Measurements from ENCODE around the gene GREM1. TPM values are rescaled to one million over a fixed set of nuclear protein-coding genes. Genes with fewer than 3 reads are reported as not detected.

GREM1 gene
- total RNA-seq, 1 experiment from 2014 or later, result 27.3 TPM

DNA sequence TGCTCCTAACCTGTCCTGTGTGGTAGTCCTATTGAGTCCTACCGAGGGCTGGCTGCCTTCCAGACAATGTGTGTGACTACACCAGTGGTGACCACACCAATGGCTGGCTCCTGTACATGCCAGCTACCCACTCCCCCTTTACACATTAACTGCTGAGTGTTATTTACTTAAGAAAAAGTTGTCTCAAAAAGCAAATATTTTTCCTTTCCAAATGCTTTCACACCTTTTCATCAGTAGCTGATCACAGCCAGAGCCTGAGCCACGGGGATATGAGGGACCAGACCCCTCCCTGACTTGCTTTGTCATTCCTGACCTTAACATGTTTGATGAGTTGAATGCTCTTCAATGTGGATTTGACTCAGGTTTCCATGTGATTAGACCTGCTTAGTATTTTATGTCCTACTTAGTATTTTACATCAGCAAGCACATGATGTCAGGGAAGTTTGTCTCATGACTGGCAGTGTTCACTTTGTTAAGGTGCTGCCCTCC lies 29.6 kb upstream of the GREM1 start:
- no peak overlapping the region for H3K4me3 ChIP-seq
- no peaks in the 10 kb centered on the region for H3K36me3 ChIP-seq
- no peaks in the 10 kb centered on the region for H3K27me3 ChIP-seq
- DNase-seq, result no peak
- no peaks in the 10 kb centered on the region for H3K9me3 ChIP-seq

- no peak for DNase-seq
- no peak overlapping the region for H3K4me3 ChIP-seq
- no peaks in the 10 kb centered on the region for H3K27me3 ChIP-seq
- no peaks in the 10 kb centered on the region for H3K36me3 ChIP-seq
- no peaks in the 10 kb centered on the region for H3K9me3 ChIP-seq
These were observed 26.7 kb upstream of the GREM1 start for GRCh38 chr15:32690941-32691688.

- no peak for DNase-seq
- no peaks in the 10 kb centered on the region for H3K9me3 ChIP-seq
- no peak overlapping the region for H3K4me3 ChIP-seq
- no peaks in the 10 kb centered on the region for H3K36me3 ChIP-seq
- no peaks in the 10 kb centered on the region for H3K27me3 ChIP-seq
These were observed 26.1 kb upstream of the GREM1 start for GRCh38 chr15:32691689-32692038.

GRCh38 chr15:32692286-32692685 lies 25.5 kb upstream of the GREM1 start:
- no peak overlapping the region for H3K4me3 ChIP-seq
- H3K27me3 ChIP-seq, result no peaks in the 10 kb centered on the region
- H3K9me3 ChIP-seq, result no peaks in the 10 kb centered on the region
- DNase-seq, result no peak
- H3K36me3 ChIP-seq, result no peaks in the 10 kb centered on the region

- no peaks in the 10 kb centered on the region for H3K9me3 ChIP-seq
- H3K27me3 ChIP-seq, result no peaks in the 10 kb centered on the region
- DNase-seq, result no peak
- H3K36me3 ChIP-seq, result no peaks in the 10 kb centered on the region
- no peak overlapping the region for H3K4me3 ChIP-seq
These were observed 23.4 kb upstream of the GREM1 start for GRCh38 chr15:32694222-32694983.

- no peak for DNase-seq
- Histone ChIP-seq H3K4me3 (no peak overlapping the region), H3K36me3 (no peaks in the 10 kb centered on the region)
These were observed 18.9 kb upstream of the GREM1 start for GRCh38 chr15:32698773-32699390.

GRCh38 chr15:32700501-32701150 lies 17.2 kb upstream of the GREM1 start:
- Histone ChIP-seq H3K36me3 (no peaks in the 10 kb centered on the region), H3K27me3 (no peaks in the 10 kb centered on the region), H3K4me3 (no peak overlapping the region), H3K9me3 (no peaks in the 10 kb centered on the region)
- no peak for DNase-seq

More at GRCh38 chr15:32698773-32699390, 18.9 kb upstream of the GREM1 start:
- no peaks in the 10 kb centered on the region for H3K27me3 ChIP-seq
- no peaks in the 10 kb centered on the region for H3K9me3 ChIP-seq

DNA sequence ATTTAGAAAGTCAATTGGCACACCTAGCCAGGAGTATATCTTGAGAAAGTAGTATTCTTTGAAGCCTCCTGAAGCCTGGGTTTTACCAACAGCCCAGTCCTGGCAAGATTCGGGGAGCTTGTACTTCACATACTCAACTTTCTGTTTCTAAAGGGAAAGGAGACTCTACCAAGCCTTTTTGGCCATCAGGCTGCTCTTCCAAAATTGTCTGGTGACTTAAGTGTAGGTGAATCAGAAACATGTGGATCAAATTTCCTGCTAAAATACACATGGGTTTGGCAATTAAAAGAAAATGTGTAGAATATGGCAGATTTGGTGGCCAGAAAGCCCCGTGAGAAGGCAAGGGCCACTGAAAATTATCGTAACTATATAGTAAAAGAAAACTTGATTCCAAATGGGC lies 15.9 kb upstream of the GREM1 start:
- no peaks in the 10 kb centered on the region for H3K27me3 ChIP-seq
- DNase-seq, result no peak
- no peaks in the 10 kb centered on the region for H3K36me3 ChIP-seq
- no peak overlapping the region for H3K4me3 ChIP-seq
- no peaks in the 10 kb centered on the region for H3K9me3 ChIP-seq

GRCh38 chr15:32704395-32704981 lies 13.3 kb upstream of the GREM1 start:
- Histone ChIP-seq H3K36me3 (no peaks in the 10 kb centered on the region), H3K9me3 (no peaks in the 10 kb centered on the region), H3K27me3 (no peaks in the 10 kb centered on the region), H3K4me3 (no peak overlapping the region)
- DNase-seq, result peak; percentile 61

GRCh38 chr15:32705446-32705845 lies 12.4 kb upstream of the GREM1 start:
- Histone ChIP-seq H3K36me3 (no peaks in the 10 kb centered on the region), H3K27me3 (no peaks in the 10 kb centered on the region), H3K9me3 (no peaks in the 10 kb centered on the region), H3K4me3 (no peak overlapping the region)
- no peak for DNase-seq

- H3K9me3 ChIP-seq, result no peaks in the 10 kb centered on the region
- H3K4me3 ChIP-seq, result no peak overlapping the region
- H3K27me3 ChIP-seq, result no peaks in the 10 kb centered on the region
- no peaks in the 10 kb centered on the region for H3K36me3 ChIP-seq
- no peak for DNase-seq
These were observed 11.1 kb upstream of the GREM1 start for GRCh38 chr15:32706704-32707103.

GRCh38 chr15:32707436-32707835 lies 10.4 kb upstream of the GREM1 start:
- no peaks in the 10 kb centered on the region for H3K27me3 ChIP-seq
- no peaks in the 10 kb centered on the region for H3K9me3 ChIP-seq
- no peak for DNase-seq
- H3K4me3 ChIP-seq, result no peak overlapping the region
- no peaks in the 10 kb centered on the region for H3K36me3 ChIP-seq

DNA sequence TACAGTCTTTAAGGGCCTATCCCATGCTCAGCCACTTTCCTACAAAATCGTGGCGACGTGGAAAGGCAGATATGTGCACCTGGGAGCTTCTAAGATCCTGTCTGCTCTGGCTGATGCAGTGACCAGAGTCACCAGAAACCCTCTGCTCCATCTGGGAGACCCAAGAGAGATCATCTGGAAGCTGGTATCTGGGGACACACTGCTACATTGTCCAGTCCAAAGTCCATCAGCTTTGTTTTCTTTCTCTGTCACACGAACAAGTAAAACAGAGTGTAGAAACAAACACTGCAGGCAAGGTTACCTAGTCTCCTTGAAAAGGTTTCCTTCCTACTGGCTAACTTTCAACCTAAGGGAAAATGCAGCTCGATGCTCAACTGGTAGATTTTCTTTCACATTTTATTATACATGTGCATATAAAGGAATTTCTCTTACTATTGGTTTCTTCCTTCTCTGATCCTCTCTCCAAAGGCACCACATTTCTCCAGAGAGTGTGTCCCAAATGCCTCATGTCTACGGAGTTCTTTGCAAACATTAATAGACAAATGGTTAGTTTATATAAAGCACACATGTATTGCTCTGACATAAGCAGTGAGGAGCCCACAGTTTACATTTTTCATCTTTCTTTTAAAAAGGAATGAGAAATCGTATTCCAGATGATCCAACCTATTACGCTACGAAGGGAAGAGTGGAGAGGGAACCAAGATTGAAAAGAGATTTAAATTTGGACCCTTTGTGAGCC lies 8.3 kb upstream of the GREM1 start:
- no peak for DNase-seq
- H3K9me3 ChIP-seq, result no peaks in the 10 kb centered on the region
- no peaks in the 10 kb centered on the region for H3K27me3 ChIP-seq
- H3K4me3 ChIP-seq, result no peak overlapping the region
- no peaks in the 10 kb centered on the region for H3K36me3 ChIP-seq

DNA sequence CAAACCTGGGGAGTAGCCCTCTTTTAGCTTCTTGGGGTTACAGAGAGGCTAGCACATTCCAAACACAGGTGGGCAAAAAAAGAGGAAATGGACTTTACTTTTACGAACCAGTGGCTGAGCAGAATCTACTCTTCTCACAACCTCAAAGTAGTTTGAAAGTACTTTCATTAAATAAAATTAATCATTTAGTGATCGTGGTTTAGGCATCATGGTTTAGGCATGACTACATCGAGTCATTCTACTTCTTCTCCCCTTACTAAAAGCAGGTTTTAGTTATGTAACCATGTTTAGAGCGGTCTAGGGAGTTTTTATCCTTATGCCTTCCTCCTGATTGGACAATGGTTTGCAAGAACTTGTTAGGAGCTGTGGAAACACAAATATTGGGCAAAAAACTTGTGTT lies 2.5 kb upstream of the GREM1 start:
- no peaks in the 10 kb centered on the region for H3K9me3 ChIP-seq
- H3K4me3 ChIP-seq, result no peak overlapping the region
- peaks cover 7% of the 10 kb centered on the region for H3K27me3 ChIP-seq
- no peak for DNase-seq
- no peaks in the 10 kb centered on the region; the same call in 1 of the 2 replicates for H3K36me3 ChIP-seq

DNA sequence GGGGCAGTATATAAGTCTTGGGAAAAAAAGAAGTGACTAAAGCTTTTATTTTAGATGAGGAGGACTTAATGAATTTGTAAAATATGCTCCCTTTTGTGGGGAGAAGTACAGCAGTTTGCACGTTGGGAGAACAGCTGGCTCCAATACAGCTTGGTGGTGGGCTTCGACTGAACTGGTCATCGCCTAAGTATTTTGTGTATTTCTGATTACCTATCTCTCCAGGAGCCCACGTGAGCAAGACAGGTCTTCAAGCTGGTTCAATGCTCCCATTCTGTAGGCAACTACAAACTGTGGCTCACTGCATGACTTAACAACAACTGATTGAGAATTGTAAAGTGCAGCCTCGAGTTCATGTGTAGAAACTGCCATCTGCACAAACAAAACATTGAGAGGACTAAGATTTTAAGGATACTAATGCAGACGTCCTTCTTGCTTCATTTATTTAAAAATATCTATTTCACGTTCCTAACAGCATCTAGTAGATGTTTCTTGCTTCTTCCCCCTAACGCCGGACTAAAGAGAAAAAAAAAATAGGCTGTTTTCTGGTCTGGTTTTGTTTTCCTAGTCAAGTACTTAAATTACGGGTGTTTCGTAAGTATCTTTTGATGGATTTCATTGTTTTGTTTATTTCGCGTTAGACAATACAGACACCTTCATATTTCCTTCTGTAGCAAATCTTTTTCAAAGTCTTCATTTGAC lies 1.4 kb upstream of the GREM1 start:
- H3K9me3 ChIP-seq, result no peaks in the 10 kb centered on the region
- no peaks in the 10 kb centered on the region; the same call in 1 of the 2 replicates for H3K36me3 ChIP-seq
- DNase-seq, result no peak
- no peak overlapping the region for H3K4me3 ChIP-seq
- peaks cover 7% of the 10 kb centered on the region for H3K27me3 ChIP-seq
